ENCODE results near the gene KCNJ15.

The KCNJ15 gene

GRCh38 chr21:38314558-38314957, 57.8 kb downstream of the KCNJ15 start:
- Histone ChIP-seq H3K36me3 (ENCODE audit: insufficient read depth, low read length) (no peaks in the 10 kb centered on the region), H3K27ac (ENCODE audit: low read depth, low read length) (no peak overlapping the region), H3K4me1 (ENCODE audit: insufficient read depth, low read length) (0 out of 2 replicates have a peak, but pooled peaks cover 4% of the 10 kb centered on the region), H3K4me3 (ENCODE audit: low read length) (no peak overlapping the region), H3K27me3 (ENCODE audit: insufficient read depth, low read length) (no peaks in the 10 kb centered on the region), H3K9ac (ENCODE audit: low read depth, low read length) (no peak overlapping the region), H3K9me3 (ENCODE audit: insufficient read depth, low read depth, low read length) (no peaks in the 10 kb centered on the region)
- WGBS: 71% methylated on average over 3 of the region's 3 CpGs

GRCh38 chr21:38315122-38315521, 58.3 kb downstream of the KCNJ15 start:
- no peaks in the 10 kb centered on the region for H3K36me3 ChIP-seq (ENCODE audit: insufficient read depth, low read length)
- H3K27ac ChIP-seq (ENCODE audit: low read depth, low read length): no peak overlapping the region
- no peak overlapping the region for H3K9ac ChIP-seq (ENCODE audit: low read depth, low read length)
- H3K9me3 ChIP-seq (ENCODE audit: insufficient read depth, low read depth, low read length): no peaks in the 10 kb centered on the region
- no peaks in the 10 kb centered on the region for H3K27me3 ChIP-seq (ENCODE audit: insufficient read depth, low read length)
- WGBS: 95% methylated on average over 2 of the region's 2 CpGs
- H3K4me1 ChIP-seq (ENCODE audit: insufficient read depth, low read length): 0 out of 2 replicates have a peak, but pooled peaks cover 4% of the 10 kb centered on the region
- H3K4me3 ChIP-seq (ENCODE audit: low read length): no peak overlapping the region

- no peak overlapping the region for H3K4me3 ChIP-seq (ENCODE audit: low read length)
- 92% methylated on average over 7 of the region's 7 CpGs for WGBS
- no peaks in the 10 kb centered on the region for H3K9me3 ChIP-seq (ENCODE audit: insufficient read depth, low read depth, low read length)
- no peaks in the 10 kb centered on the region for H3K27me3 ChIP-seq (ENCODE audit: insufficient read depth, low read length)
- peaks cover 11% of the 10 kb centered on the region for H3K4me1 ChIP-seq (ENCODE audit: insufficient read depth, low read length)
- H3K36me3 ChIP-seq (ENCODE audit: insufficient read depth, low read length): no peaks in the 10 kb centered on the region
- H3K27ac ChIP-seq (ENCODE audit: low read depth, low read length): no peak overlapping the region
- H3K9ac ChIP-seq (ENCODE audit: low read depth, low read length): no peak overlapping the region
Observed at GRCh38 chr21:38319781-38320180, 63.0 kb downstream of the KCNJ15 start.

GRCh38 chr21:38321568-38321967, 64.8 kb downstream of the KCNJ15 start:
- no peaks in the 10 kb centered on the region for H3K9me3 ChIP-seq (ENCODE audit: insufficient read depth, low read depth, low read length)
- no peaks in the 10 kb centered on the region for H3K36me3 ChIP-seq (ENCODE audit: insufficient read depth, low read length)
- H3K27me3 ChIP-seq (ENCODE audit: insufficient read depth, low read length): no peaks in the 10 kb centered on the region
- no peak overlapping the region for H3K4me3 ChIP-seq (ENCODE audit: low read length)
- peaks cover 19% of the 10 kb centered on the region for H3K4me1 ChIP-seq (ENCODE audit: insufficient read depth, low read length)
- H3K9ac ChIP-seq (ENCODE audit: low read depth, low read length): no peak overlapping the region
- no peak overlapping the region for H3K27ac ChIP-seq (ENCODE audit: low read depth, low read length)
- 80% methylated on average over 6 of the region's 6 CpGs for WGBS

- no peak overlapping the region for H3K9ac ChIP-seq (ENCODE audit: low read depth, low read length)
- H3K4me1 ChIP-seq (ENCODE audit: insufficient read depth, low read length): peaks cover 19% of the 10 kb centered on the region
- no peaks in the 10 kb centered on the region for H3K27me3 ChIP-seq (ENCODE audit: insufficient read depth, low read length)
- no peak overlapping the region for H3K27ac ChIP-seq (ENCODE audit: low read depth, low read length)
- H3K36me3 ChIP-seq (ENCODE audit: insufficient read depth, low read length): no peaks in the 10 kb centered on the region
- 96% methylated on average over 8 of the region's 8 CpGs for WGBS
- no peaks in the 10 kb centered on the region for H3K9me3 ChIP-seq (ENCODE audit: insufficient read depth, low read depth, low read length)
- H3K4me3 ChIP-seq (ENCODE audit: low read length): no peak overlapping the region
Observed at GRCh38 chr21:38322311-38322950, 65.6 kb downstream of the KCNJ15 start.

- H3K27ac ChIP-seq (ENCODE audit: low read depth, low read length): peak overlapping the region; percentile 48; the same call in 1 of the 2 replicates
- no peak overlapping the region for H3K9ac ChIP-seq (ENCODE audit: low read depth, low read length)
Observed at GRCh38 chr21:38323721-38324531, 67.1 kb downstream of the KCNJ15 start.

GRCh38 chr21:38325216-38325615, 68.4 kb downstream of the KCNJ15 start:
- Histone ChIP-seq H3K4me1 (ENCODE audit: insufficient read depth, low read length) (peaks cover 19% of the 10 kb centered on the region), H3K9ac (ENCODE audit: low read depth, low read length) (no peak overlapping the region), H3K9me3 (ENCODE audit: insufficient read depth, low read depth, low read length) (no peaks in the 10 kb centered on the region), H3K36me3 (ENCODE audit: insufficient read depth, low read length) (no peaks in the 10 kb centered on the region), H3K27me3 (ENCODE audit: insufficient read depth, low read length) (no peaks in the 10 kb centered on the region), H3K4me3 (ENCODE audit: low read length) (no peak overlapping the region), H3K27ac (ENCODE audit: low read depth, low read length) (no peak overlapping the region)
- 91% methylated on average over 2 of the region's 2 CpGs for WGBS

More at GRCh38 chr21:38323721-38324531, 67.1 kb downstream of the KCNJ15 start:
- H3K36me3 ChIP-seq (ENCODE audit: insufficient read depth, low read length): no peaks in the 10 kb centered on the region
- WGBS: 76% methylated on average over 3 of the region's 5 CpGs
- no peaks in the 10 kb centered on the region for H3K9me3 ChIP-seq (ENCODE audit: insufficient read depth, low read depth, low read length)
- H3K4me1 ChIP-seq (ENCODE audit: insufficient read depth, low read length): peaks cover 19% of the 10 kb centered on the region
- H3K4me3 ChIP-seq (ENCODE audit: low read length): no peak overlapping the region
- no peaks in the 10 kb centered on the region for H3K27me3 ChIP-seq (ENCODE audit: insufficient read depth, low read length)

- Histone ChIP-seq H3K9me3 (ENCODE audit: insufficient read depth, low read depth, low read length) (no peaks in the 10 kb centered on the region), H3K27me3 (ENCODE audit: insufficient read depth, low read length) (no peaks in the 10 kb centered on the region), H3K36me3 (ENCODE audit: insufficient read depth, low read length) (no peaks in the 10 kb centered on the region), H3K27ac (ENCODE audit: low read depth, low read length) (no peak overlapping the region), H3K4me1 (ENCODE audit: insufficient read depth, low read length) (peaks cover 19% of the 10 kb centered on the region), H3K9ac (ENCODE audit: low read depth, low read length) (no peak overlapping the region), H3K4me3 (ENCODE audit: low read length) (no peak overlapping the region)
- 95% methylated on average over 8 of the region's 8 CpGs for WGBS
Observed at GRCh38 chr21:38325731-38326420, 69.1 kb downstream of the KCNJ15 start.

GRCh38 chr21:38326429-38326828, 69.6 kb downstream of the KCNJ15 start:
- H3K36me3 ChIP-seq (ENCODE audit: insufficient read depth, low read length): no peaks in the 10 kb centered on the region
- H3K4me3 ChIP-seq (ENCODE audit: low read length): no peak overlapping the region
- H3K9ac ChIP-seq (ENCODE audit: low read depth, low read length): no peak overlapping the region
- peaks cover 19% of the 10 kb centered on the region for H3K4me1 ChIP-seq (ENCODE audit: insufficient read depth, low read length)
- no peak overlapping the region for H3K27ac ChIP-seq (ENCODE audit: low read depth, low read length)
- H3K9me3 ChIP-seq (ENCODE audit: insufficient read depth, low read depth, low read length): no peaks in the 10 kb centered on the region
- H3K27me3 ChIP-seq (ENCODE audit: insufficient read depth, low read length): no peaks in the 10 kb centered on the region
- 93% methylated on average over 4 of the region's 4 CpGs for WGBS

GRCh38 chr21:38326899-38327298, 70.1 kb downstream of the KCNJ15 start:
- H3K9me3 ChIP-seq (ENCODE audit: insufficient read depth, low read depth, low read length): no peaks in the 10 kb centered on the region
- H3K27ac ChIP-seq (ENCODE audit: low read depth, low read length): no peak overlapping the region
- peaks cover 19% of the 10 kb centered on the region for H3K4me1 ChIP-seq (ENCODE audit: insufficient read depth, low read length)
- H3K9ac ChIP-seq (ENCODE audit: low read depth, low read length): no peak overlapping the region
- H3K27me3 ChIP-seq (ENCODE audit: insufficient read depth, low read length): no peaks in the 10 kb centered on the region
- H3K4me3 ChIP-seq (ENCODE audit: low read length): no peak overlapping the region
- WGBS: 84% methylated on average over 4 of the region's 4 CpGs
- H3K36me3 ChIP-seq (ENCODE audit: insufficient read depth, low read length): no peaks in the 10 kb centered on the region

GRCh38 chr21:38327984-38328383, 71.2 kb downstream of the KCNJ15 start:
- H3K27ac ChIP-seq (ENCODE audit: low read depth, low read length): no peak overlapping the region
- 82% methylated on average over 1 of the region's 1 CpG for WGBS
- H3K27me3 ChIP-seq (ENCODE audit: insufficient read depth, low read length): no peaks in the 10 kb centered on the region
- H3K4me3 ChIP-seq (ENCODE audit: low read length): no peak overlapping the region
- no peak overlapping the region for H3K9ac ChIP-seq (ENCODE audit: low read depth, low read length)
- no peaks in the 10 kb centered on the region for H3K36me3 ChIP-seq (ENCODE audit: insufficient read depth, low read length)
- peaks cover 19% of the 10 kb centered on the region for H3K4me1 ChIP-seq (ENCODE audit: insufficient read depth, low read length)
- H3K9me3 ChIP-seq (ENCODE audit: insufficient read depth, low read depth, low read length): no peaks in the 10 kb centered on the region

Measured in HUES64 (cell line).